Measurements from ENCODE around the gene COL6A2.

DNA sequence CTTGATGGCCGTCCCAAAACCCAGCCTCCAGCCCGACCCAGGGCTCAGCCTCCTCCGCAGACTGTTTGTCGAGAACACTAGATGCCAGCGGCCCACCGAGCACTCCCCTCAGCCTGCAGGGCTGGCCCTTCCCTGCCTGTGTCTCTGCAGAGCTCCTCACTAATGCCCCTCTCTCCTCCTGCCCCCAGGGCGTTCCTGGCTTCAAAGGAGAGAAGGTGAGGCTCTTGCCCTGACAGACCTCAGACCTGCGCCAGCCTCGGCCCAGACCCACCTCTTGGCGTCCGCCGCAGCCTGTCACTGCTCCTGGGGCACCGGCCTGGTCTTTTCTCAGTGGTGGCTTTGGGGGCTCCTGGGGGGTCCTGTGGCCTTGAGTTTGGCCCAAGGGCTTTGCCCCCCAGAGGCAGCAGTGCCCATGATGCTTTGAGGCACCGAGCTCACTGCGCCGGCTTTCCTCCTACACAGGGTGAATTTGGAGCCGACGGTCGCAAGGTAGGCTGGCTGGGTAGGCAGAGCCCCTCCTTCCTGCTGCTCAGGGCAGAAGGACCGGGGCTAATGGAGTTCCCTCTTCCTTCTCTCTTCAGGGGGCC lies 18.4 kb downstream of the COL6A2 start:
- no peak for TF ChIP-seq CTCF (IDR thresholded peaks at IDR 0.05; ENCODE audit: insufficient read depth, low read depth, low read length)
- TF ChIP-seq EZH2 (IDR thresholded peaks at IDR 0.05; ENCODE audit: insufficient read depth, low read length), result no peak

Data from astrocyte (in vitro differentiated cells and primary cell).